SK-N-DZ (cell line): ENCODE data around the gene NDUFC1. TPM values are rescaled to one million over a fixed set of nuclear protein-coding genes. Genes with fewer than 3 reads are reported as not detected.
"Not testable (repeated sequence)": the region's sequence is repeated elsewhere in the genome, so short reads cannot be mapped to it uniquely, and the experiment has no call there.

Experiments used
- DNase-seq: peaks from one replicate; pipeline ENCODE4 v3.0.0-alpha.2; 2015; ENCODE audit warnings: low spot score
- polyA plus RNA-seq, 2 experiments: library from polyadenylated mRNA; depleted of rRNA; stranded (reverse); fragments of >200 nt; gene quantifications; 2 replicates each; pipeline ENCODE4 v1.2.3, GENCODE V29; 2014

The NDUFC1 gene
- polyA plus RNA-seq (2014; cell fraction: cytosol; rRNA removed) = 25.5 and 33.1 TPM in 2 replicates
- 22.4 and 28.6 TPM in 2 replicates for polyA plus RNA-seq (2014; cell fraction: nucleus; rRNA removed)

DNA sequence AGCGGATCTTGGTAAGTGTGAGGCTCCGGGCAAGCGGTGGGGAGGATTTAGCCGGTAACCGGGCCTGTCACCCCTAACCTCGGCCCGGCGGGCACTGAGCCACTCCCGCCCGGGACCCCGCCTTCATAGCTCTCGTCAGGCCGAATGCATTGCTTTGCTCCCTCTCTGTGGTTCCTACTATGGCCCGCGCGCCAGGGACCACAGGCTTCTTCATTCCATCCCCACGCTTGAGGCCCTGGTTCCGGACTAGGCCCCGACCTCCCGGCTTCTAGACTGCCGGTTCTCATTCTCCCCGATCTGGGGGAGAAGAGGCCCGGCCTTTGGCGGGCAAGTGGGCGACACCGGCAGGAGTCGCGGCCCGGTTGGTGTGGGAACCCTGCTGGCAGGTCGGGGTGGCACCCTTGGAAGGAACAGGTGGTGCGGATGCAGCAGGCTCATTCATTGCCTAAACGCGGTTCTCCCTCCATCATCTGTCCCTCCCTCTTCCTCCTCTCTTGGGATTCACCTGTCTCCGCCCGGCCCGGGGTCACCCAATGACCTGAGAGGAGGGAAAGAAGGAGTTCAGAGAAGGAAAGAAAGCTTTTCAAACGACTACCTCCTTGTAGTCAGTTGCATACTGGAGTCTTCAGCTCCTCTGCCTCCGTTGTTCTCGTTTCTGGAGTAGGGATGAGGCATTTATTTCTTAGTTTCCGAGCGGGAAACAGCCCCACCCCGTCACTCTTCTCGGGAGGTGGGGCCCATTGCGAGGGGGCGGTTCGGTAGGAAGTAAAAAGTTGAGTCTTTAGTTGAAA, at the start of gene NDUFC1:
Gene NDUFC1 (minus strand): TSS at position 657 of the 791 bp plus-strand sequence. CDS start 6,679 bp downstream, outside the sequence.
- peak; percentile 55 for DNase-seq

GRCh38 chr4:139337612-139338011, 35.3 kb upstream of the NDUFC1 start:
- DNase-seq = no peak

DNA sequence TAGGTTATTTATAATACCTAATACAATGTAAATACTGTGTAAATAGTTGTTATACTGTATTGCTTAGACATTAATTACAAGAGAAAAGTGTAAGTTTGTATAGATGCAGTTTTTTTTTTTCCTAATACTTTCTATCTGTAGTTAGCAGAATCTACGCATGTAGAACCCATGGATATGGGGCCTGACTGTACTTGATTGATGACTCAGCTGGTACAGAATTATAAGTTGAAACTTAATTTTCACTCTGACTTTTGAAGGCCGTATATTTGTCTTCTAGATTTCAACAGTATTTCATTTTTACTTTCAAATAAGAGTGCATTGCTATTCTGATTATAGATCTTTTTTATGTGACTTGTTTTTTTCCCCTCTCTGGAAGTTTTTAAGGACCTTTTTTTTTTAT, 30.8 kb upstream of the NDUFC1 start:
- DNase-seq = no peak

DNA sequence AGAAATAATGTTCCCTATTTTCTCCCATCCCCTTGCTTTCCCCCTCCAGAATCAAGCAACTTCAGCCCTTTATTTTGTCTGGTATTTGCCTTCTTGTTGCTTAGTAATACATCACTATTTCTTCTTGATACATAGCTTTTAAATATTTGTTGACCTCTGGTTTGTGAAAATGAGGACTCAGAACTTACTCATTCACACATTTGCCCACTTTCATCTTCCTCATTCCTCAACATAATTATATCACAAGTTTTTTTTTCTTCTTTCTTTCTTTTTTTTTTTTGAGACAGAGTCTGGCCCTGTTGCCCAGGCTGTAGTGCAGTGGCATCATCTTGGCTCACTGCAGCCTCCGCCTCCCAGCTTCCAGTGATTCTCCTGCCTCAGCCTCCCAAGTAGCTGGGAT, 28.9 kb upstream of the NDUFC1 start:
- DNase-seq = no peak

- DNase-seq = no peak
Measured at GRCh38 chr4:139330283-139330682, 28.0 kb upstream of the NDUFC1 start.

GRCh38 chr4:139329665-139330200, 27.5 kb upstream of the NDUFC1 start:
- no peak for DNase-seq

GRCh38 chr4:139324620-139325019, 22.3 kb upstream of the NDUFC1 start:
- DNase-seq = no peak

DNA sequence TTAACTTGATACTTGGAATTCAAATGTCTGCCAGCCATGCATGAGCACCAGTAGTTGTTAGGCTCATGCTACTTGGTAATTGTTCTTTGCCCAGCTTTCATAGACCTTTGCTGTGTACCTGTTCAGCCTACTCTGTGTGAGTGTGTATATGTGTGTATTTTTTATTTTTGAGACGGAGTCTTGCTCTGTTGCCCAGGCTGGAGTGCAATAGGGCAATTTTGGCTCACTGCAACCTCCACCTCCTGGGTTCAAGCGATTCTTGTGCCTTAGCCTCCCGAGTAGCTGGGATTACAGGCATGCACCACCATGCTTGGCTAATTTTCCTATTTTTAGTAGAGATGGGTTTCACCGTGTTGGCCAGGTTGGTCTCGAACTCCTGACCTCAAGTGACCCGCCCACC, 20.3 kb upstream of the NDUFC1 start:
- DNase-seq = not testable (repeated sequence)

GRCh38 chr4:139322070-139322469, 19.8 kb upstream of the NDUFC1 start:
- DNase-seq = not testable (repeated sequence)

DNA sequence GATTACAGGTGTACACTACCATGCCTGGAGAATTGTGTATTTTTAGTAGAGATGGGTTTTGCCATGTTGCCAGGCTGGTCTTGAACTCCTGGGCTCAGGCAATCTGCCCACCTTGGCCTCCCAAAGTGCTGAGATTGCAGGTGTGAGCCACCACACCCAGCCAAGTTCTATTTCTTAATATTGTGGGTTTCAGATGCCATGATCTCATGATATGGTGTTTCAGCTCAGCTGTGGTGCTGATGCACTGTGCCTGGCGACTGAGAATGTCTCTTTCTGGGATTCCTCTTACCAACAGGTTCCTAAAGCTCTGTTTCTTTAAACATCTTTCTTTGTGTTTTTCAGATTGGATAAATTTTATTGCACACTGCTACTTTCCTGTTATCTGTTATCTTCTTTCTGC, 17.3 kb upstream of the NDUFC1 start:
- DNase-seq = no peak

DNA sequence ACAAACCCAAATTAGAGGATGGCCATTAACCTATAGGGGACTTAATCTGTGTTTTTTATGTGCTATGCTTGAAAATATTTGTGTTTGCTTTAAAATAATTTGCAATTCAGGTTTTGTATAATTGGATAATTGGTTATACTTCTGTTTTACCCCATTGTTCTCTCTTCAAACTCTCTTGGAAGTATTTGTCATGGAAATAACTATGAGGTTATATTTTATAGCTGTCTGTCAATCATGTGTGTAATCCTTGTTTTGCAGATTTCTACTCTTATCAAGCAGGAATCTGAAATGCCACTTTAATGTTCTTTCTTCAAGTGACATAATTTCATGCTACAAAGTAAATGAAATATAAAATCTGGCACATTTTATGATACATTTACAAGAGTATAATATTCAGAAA, 15.4 kb upstream of the NDUFC1 start:
- no peak for DNase-seq

DNA sequence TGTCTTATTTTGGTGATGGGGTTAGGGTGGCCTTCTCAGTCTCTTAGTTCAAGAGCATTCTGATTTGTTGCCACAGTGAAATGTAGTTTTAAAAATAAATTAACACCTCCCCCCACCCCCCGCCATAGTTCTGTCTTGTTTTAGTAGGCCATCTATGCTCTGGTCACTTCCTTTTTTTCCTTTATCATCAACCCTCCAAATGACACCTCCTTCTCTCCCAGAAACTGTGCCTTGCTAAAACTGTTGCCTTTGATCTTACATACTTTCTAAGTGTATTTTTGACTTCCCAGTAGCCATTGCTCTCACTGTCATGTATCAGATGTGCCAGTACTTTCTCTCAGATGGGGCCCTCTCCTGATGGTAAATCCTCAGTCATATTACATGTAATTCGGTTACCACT, 14.5 kb upstream of the NDUFC1 start:
- no peak for DNase-seq

DNA sequence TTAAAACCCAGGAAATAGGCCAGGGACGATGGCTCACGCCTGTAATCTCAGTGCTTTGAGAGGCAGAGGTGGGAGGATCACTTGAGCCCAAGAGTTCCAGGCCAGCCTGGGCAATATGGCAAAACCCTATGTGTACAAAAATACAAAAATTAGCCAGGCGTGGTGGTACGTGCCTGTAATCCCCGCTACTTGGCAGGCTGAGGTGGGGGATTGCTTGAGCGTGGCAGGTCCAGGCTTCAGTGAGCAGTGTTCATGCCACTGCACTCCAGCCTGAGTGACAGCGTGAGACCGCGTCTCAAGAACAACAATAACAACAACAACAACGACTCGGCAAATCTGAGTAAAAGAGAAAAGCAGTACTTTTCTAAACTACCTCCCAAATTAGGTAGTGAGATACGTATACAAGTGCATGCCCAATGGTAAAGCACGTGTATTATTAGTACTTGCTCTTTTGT, 13.0 kb upstream of the NDUFC1 start:
- DNase-seq = no peak

DNA sequence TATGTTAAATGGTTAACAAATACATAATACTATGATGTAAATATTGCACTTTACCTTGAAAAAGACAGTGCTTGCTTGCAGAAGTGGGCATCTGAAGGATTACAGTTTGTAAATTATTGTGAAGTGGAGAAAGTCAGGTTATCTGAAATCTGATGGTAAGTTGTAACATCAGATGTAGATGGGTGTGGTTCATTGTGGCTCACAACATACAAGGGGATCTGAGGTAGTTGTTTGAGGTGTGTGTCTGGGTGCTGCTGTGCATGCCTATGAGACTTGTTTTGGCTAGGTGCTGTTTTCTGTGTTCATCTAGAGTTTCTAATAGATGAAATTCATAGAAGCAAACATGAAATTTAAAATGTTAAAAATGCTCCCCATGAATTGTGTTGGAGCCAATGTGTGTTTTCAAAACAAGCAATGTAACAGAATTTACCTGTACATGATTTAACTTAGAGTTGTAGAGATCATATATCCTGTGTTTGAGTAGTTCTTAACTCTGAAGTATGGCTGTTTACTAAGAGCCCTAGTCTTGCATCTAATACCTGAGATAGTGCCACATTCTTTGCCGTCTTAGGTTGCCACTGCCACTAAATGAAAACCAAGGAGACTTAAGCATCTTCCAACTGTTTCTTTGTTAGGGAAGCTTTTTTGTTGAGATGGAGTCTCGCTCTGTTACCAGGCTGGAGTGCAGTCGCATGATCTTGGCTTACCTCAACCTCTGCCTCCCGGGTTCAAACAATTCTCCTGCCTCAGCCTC, 11.9 kb upstream of the NDUFC1 start:
- DNase-seq = no peak

- DNase-seq = not testable (repeated sequence)
Measured at GRCh38 chr4:139313414-139313813, 11.1 kb upstream of the NDUFC1 start.

GRCh38 chr4:139312552-139313332, 10.5 kb upstream of the NDUFC1 start:
- no peak for DNase-seq

DNA sequence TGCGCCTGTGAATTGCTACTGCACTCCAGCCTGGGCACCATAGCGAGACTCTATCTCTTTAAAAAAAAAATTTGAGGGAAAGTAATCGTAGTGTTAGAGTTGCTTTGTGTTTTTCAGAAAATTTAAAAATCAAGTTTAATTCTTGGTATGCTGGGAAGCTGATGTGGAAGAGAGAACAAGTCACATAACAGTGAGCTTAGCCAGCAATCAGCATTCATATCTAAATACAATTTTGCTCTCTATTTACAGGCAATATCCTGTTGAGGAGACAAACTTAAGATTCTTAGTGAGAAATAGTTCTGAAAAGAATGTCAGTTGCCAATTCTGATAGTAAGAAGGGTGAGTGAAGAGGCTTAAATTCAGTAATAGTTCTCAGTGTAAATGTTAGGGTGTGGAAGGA, 9.6 kb upstream of the NDUFC1 start:
- no peak for DNase-seq

- no peak for DNase-seq
Measured at GRCh38 chr4:139304920-139305319, 2.6 kb upstream of the NDUFC1 start.

- DNase-seq = peak; percentile 97
Measured at GRCh38 chr4:139301113-139301820, 1.0 kb downstream of the NDUFC1 start, which contains the start of gene NAA15. TSS of gene NAA15 (plus strand) at chr4:139301505. CDS start at chr4:139301778, 273 bp downstream.

DNA sequence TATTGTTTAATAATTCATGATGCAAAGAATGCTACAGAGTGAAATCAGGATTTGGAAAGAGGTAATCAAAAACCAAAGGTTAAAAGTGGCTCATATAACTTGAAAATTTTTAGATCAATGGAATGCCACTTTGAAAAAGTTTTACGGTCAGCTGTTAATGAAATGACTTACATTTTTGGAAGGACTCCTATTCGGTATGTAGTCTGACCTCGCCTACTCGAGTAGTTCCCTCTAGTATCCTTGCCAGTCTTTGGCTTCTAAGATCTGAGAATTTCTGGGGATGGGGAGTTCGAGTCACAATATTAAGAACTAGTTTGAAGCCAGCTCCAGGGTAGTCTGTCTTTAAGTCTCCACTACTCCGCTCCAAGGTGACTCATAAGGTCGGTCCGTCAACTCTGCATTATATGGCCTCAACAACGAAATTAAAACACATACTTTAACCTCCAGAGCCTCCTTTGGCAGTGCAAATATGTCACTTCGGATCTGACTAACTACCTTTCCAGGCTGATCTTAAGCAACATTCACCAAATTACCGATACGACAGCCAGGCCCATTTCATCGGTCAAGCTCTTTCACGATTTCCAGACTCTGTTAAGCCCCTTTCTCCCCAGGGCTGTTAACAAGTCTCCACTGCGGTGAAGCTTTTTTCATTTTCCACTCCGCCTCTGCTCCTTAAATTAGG, 1.7 kb downstream of the NDUFC1 start:
- DNase-seq = no peak
